Measurements from ENCODE around the gene CPLANE2.

DNA sequence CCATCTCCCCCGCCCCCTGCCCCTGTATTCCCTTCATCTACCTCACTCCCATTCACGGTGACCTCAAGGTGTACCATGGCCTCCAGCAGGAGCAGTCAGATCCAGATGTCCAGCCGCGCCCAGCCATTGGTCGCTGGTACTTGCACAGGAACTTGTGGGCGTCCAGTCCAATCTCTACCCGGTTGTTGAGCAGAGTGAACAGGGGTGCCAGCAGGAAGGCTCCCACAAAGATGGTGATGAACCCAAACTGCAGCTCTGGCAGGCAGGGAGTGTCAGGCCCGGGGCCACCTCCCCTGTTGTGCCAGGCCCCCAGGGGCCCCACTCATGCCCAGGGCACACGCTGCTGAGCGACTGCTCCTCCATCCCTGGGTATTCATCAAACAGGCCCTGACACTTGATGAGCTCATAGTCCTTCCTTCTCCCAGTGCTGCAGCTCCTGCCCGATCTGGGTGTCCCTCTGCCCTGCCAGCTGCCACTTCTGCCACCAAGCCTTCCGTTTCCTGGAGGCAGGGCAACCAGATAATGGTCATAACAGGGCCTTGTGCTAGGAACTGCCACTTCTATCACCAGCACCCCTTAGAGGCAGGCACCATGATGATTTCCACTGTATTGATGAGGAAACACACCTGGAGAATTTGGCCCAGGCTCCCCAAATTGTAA is 18.8 kb downstream of the CPLANE2 start:
- TF ChIP-seq, protein P1, sequence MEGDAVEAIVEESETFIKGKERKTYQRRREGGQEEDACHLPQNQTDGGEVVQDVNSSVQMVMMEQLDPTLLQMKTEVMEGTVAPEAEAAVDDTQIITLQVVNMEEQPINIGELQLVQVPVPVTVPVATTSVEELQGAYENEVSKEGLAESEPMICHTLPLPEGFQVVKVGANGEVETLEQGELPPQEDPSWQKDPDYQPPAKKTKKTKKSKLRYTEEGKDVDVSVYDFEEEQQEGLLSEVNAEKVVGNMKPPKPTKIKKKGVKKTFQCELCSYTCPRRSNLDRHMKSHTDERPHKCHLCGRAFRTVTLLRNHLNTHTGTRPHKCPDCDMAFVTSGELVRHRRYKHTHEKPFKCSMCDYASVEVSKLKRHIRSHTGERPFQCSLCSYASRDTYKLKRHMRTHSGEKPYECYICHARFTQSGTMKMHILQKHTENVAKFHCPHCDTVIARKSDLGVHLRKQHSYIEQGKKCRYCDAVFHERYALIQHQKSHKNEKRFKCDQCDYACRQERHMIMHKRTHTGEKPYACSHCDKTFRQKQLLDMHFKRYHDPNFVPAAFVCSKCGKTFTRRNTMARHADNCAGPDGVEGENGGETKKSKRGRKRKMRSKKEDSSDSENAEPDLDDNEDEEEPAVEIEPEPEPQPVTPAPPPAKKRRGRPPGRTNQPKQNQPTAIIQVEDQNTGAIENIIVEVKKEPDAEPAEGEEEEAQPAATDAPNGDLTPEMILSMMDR (IDR thresholded peaks at IDR 0.05) = no peak
- peak; percentile 30 for TF ChIP-seq POLR2A (IDR thresholded peaks at IDR 0.05)

Measured in transverse colon (tissue), 3 donors.